Transverse colon (tissue), 4 donors: Measurements from ENCODE around the gene RPP30. TPM values are rescaled to one million over a fixed set of nuclear protein-coding genes. Genes with fewer than 3 reads are reported as not detected.

Experiments
- DNase-seq: peaks from one replicate; pipeline ENCODE4 v3.0.0-alpha.2; 2019
- H3K27ac ChIP-seq, 4 donors: fragments of 200-600 bp; sonication (generic); 2 replicates each; pipeline ENCODE4 v1.5.1; 2016 to 2018; ENCODE audit warnings: inconsistent platforms in 4 of 4
- H3K27me3 ChIP-seq: fragments of 200-600 bp; sonication (generic); 2 replicates; pipeline ENCODE4 v1.5.1; 2017; ENCODE audit warnings: inconsistent platforms
- H3K36me3 ChIP-seq, 4 donors: fragments of 200-600 bp; sonication (generic); 2 replicates each; pipeline ENCODE4 v1.5.1; 2017 to 2019; ENCODE audit warnings: inconsistent platforms in 4 of 4
- H3K4me1 ChIP-seq, 4 donors: fragments of 200-600 bp; sonication (generic); 2 replicates each; pipeline ENCODE4 v1.5.1; 2017 to 2020; ENCODE audit warnings: inconsistent platforms in 4 of 4
- H3K4me3 ChIP-seq, 4 donors: fragments of 200-600 bp; sonication (generic); 1 replicate in 1 of 4; 2 replicates in 3 of 4; pipeline versions ENCODE4 v1.5.1 to v1.6.1; 2017 to 2019; ENCODE audit warnings: inconsistent platforms in 4 of 4
- H3K9me3 ChIP-seq, 2 donors: fragments of 200-600 bp; sonication (generic); 2 replicates each; pipeline ENCODE4 v1.5.1; 2017 to 2019; ENCODE audit warnings: inconsistent platforms in 2 of 2
- EP300 ChIP-seq: sonication (generic); formaldehyde crosslinking; IDR thresholded peaks from one replicate; pipeline ENCODE4 v1.6.1; 2017; ENCODE audit warnings: antibody characterized with exemption, low read depth
- POLR2A ChIP-seq: fragments of 450-650 bp; IDR thresholded peaks from one replicate; pipeline ENCODE4 v1.6.1; 2016; ENCODE audit warnings: antibody characterized with exemption, mild to moderate bottlenecking, moderate library complexity
- POLR2AphosphoS5 ChIP-seq, 3 donors: sonication (generic); formaldehyde crosslinking; IDR thresholded peaks; one replicate each; pipeline ENCODE4 v1.6.1; 2016; ENCODE audit warnings: antibody characterized with exemption in 3 of 3
- WGBS, 2 donors: methylation state at CpG; one replicate each; pipeline ENCODE4 v1.1.5; 2018; ENCODE audit warnings: low coverage in 1 of 2; 5-methylcytosine and 5-hydroxymethylcytosine counted together
- in situ Hi-C, 4 donors: fragments of 200-750 bp; cut with MboI; loops; one replicate each; pipeline versions ENCODE4 v1.15.0 to v1.15.1; 2017; ENCODE audit warnings: low sequenced_read_pairs in 3 of 4, low pct_ligation_motif_present in 1 of 4, low pct_unique_long_range_greater_than_20kb in 1 of 4
- intact Hi-C: fragments of 100-400 bp; cut with DNase I; formaldehyde crosslinking; loops from one replicate; pipeline ENCODE4 v1.15.1; 2023; ENCODE audit warnings: low total_unique reads
- total RNA-seq, 4 donors: library from RNA; depleted of rRNA; stranded (reverse); fragments of >200 nt; gene quantifications; one replicate each; pipeline ENCODE4 v1.1.0, GENCODE V29; 2016
- TF ChIP-seq, protein P1 (sequence below), 5 experiments: fragments of 200-600 bp in 3 of 5; fragments of 450-650 bp in 2 of 5; sonication (generic) in 3 of 5; IDR thresholded peaks; 1 replicate in 2 of 5; 2 replicates in 3 of 5; pipeline ENCODE4 v1.5.1; 2016 to 2017; ENCODE audit warnings: antibody characterized with exemption in 5 of 5, inconsistent platforms in 3 of 5, mild to moderate bottlenecking in 2 of 5, moderate library complexity in 1 of 5

Gene RPP30
- total RNA-seq, 4 donors from 2014 or later, result 4.6 to 48.3 (median 18.7) TPM

DNA sequence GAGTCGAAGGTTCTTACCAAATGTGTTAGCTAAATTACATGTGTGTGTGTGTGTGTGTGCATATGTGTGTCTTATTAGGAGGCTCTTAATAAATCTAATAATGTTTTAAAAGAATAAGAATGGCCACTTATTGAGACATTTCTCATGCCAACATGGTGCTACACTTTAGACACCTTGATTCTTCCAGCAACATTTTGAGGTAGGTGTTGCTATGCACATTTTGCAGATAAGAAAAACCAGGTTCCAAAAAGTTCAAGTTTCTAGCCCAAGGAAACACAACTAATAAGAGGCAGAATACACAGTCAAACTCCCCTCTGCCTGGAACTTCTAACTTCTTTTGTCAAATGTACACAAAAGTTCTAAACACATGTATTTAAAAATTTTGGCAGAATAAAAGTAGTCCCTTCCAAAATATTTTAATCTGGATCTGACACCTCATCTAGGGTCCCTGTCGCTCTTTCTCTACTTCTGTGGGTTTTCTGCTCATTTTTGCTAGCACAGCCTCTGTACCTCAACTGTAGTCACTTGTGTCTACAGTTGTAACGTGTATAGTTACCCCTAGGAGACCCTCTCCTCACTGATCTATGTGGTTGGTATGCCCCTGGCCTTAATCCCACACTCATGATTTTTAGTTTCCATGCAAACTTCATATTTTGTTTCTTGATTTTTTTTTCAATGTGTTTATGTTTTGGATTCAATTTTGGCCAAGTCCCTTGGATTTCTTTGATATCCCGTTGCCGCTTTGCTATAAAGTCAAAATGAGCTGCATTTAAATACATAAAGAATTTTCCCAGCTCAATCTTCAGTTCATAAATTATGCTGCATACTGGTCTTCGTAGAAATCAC, 44.8 kb downstream of the RPP30 start:
- in situ Hi-C loops, result loop anchor here in 2 of 4 donors (10.0 to 25.0 kb wide), 2 partner anchors 321 to 328 kb away; no protein-coding TSS in a partner anchor
- H3K27me3 ChIP-seq, result peaks cover 4% of the 10 kb centered on the region
- H3K4me1 ChIP-seq, result peaks cover 0 to 3% (median 0%) of the 10 kb centered on the region in 4 donors
- no peak for DNase-seq
- H3K4me3 ChIP-seq, result no peak overlapping the region
- TF ChIP-seq POLR2AphosphoS5 (IDR thresholded peaks at IDR 0.05) (no peak), EP300 (no peak), POLR2A (no peak)
- TF ChIP-seq, protein P1, sequence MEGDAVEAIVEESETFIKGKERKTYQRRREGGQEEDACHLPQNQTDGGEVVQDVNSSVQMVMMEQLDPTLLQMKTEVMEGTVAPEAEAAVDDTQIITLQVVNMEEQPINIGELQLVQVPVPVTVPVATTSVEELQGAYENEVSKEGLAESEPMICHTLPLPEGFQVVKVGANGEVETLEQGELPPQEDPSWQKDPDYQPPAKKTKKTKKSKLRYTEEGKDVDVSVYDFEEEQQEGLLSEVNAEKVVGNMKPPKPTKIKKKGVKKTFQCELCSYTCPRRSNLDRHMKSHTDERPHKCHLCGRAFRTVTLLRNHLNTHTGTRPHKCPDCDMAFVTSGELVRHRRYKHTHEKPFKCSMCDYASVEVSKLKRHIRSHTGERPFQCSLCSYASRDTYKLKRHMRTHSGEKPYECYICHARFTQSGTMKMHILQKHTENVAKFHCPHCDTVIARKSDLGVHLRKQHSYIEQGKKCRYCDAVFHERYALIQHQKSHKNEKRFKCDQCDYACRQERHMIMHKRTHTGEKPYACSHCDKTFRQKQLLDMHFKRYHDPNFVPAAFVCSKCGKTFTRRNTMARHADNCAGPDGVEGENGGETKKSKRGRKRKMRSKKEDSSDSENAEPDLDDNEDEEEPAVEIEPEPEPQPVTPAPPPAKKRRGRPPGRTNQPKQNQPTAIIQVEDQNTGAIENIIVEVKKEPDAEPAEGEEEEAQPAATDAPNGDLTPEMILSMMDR (IDR thresholded peaks at IDR 0.05), result no peak
- intact Hi-C loops, result no loop called here
- no peaks in the 10 kb centered on the region for H3K9me3 ChIP-seq
- H3K27ac ChIP-seq, result no peak overlapping the region
- 83 to 90% methylated on average over 5 to 6 of the region's 6 CpGs for WGBS, 2 donors
- H3K36me3 ChIP-seq, result no peaks in the 10 kb centered on the region

DNA sequence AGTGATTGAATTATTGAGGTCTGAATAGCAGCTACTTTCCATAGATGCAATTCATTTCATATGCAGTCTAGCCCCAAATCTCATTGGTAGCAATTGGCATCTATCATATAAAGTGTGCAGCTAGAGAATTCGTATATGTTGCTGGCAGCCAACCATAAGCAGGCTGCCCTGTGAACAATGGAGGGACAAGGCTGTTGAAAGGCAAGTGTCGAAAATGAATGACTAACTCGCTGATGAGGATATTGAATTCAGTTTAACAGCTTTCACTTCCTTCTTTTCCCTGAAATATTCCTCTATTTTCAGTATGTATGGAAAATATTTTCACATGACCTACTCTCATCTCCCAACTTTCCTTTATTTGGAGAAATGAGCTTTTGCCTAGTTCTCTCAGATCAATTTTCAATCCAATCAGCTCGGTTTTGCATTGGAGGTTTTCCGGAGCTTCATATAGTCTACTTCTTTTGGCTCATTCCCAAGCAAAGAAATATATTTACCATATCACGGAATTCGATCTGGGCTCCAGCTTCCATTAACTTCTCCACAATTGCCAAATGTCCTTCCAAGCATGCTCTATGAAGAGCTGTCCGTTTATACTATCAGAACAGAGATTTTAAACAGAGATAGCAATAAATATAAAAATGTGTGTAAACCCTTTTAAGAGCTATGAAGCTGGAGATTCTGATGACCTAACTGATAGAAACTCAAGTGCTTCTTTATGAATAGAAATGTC, 45.6 kb downstream of the RPP30 start:
- no peak for DNase-seq
- Histone ChIP-seq H3K36me3 (no peaks in the 10 kb centered on the region), H3K27me3 (peaks cover 4% of the 10 kb centered on the region), H3K4me3 (no peak overlapping the region), H3K9me3 (no peaks in the 10 kb centered on the region), H3K4me1 (no peaks in the 10 kb centered on the region), H3K27ac (no peak overlapping the region)
- intact Hi-C loops (no loop called here), in situ Hi-C loops (loop anchor here in 2 of 4 donors (10.0 to 25.0 kb wide), 2 partner anchors 320 to 327 kb away; no protein-coding TSS in a partner anchor)
- WGBS, 2 donors, result 72 to 73% methylated on average over 6 to 8 of the region's 8 CpGs
- TF ChIP-seq EP300 (no peak), POLR2A (no peak), POLR2AphosphoS5 (IDR thresholded peaks at IDR 0.05) (no peak)
- TF ChIP-seq, protein P1 (IDR thresholded peaks at IDR 0.05), result no peak

DNA sequence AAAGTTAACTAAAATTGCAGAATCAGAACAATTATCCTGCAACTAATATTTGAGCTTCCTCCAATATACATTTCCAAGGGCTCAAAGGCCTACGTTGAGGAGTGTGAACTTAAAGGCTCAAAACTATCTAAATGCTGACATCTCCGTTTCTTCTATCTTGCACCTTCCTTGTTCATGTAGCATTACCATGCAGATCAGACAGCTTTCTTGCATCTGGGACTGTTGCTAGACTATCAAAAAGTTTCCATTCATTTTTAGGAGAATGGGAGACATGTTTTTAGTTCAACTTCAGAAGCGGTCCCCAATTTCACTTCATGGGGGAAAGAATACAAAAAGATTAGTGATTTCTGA, 46.2 kb downstream of the RPP30 start:
- in situ Hi-C loops, result loop anchor here in 2 of 4 donors (10.0 to 25.0 kb wide), 2 partner anchors 319 to 327 kb away; no protein-coding TSS in a partner anchor
- Histone ChIP-seq H3K4me1 (no peaks in the 10 kb centered on the region), H3K9me3 (no peaks in the 10 kb centered on the region), H3K27ac (no peak overlapping the region), H3K4me3 (no peak overlapping the region), H3K27me3 (peaks cover 4% of the 10 kb centered on the region), H3K36me3 (no peaks in the 10 kb centered on the region)
- intact Hi-C loops, result no loop called here
- DNase-seq, result no peak
- TF ChIP-seq EP300, result no peak
- no peak for TF ChIP-seq POLR2A
- TF ChIP-seq, protein P1 (IDR thresholded peaks at IDR 0.05), result no peak
- TF ChIP-seq POLR2AphosphoS5 (IDR thresholded peaks at IDR 0.05), result no peak
- WGBS, 2 donors, result 83 to 89% methylated on average over 3 of the region's 3 CpGs
